ENCODE data around the gene SIRPA.

DNA sequence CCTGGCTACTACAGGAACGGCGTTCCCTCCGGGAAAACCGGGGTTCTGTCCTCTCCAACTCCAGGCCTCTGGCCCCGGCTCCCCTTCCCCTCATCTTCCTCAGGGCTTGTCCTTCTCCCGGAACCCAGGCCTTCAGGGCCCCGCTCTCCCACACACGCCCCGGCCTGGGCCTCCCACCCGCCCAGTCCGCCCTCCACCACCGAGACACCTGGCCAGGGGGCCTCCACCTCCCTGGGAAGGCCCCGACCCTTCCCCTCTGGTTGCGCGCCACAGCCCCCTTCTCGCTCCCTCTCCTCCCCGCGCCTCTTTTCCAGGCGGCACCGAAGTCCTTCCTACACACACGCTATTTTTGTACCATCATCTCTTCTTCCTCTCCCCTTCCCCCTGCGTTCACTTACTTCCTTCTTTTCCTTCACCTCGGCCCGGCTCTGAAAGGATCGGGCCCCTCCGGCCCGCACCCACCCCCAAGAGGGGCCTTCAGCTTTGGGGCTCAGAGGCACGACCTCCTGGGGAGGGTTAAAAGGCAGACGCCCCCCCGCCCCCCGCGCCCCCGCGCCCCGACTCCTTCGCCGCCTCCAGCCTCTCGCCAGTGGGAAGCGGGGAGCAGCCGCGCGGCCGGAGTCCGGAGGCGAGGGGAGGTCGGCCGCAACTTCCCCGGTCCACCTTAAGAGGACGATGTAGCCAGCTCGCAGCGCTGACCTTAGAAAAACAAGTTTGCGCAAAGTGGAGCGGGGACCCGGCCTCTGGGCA, 1.3 kb upstream of the SIRPA start:
- no peak for TF ChIP-seq POLR2A (IDR thresholded peaks at IDR 0.05)
- TF ChIP-seq, protein P1, sequence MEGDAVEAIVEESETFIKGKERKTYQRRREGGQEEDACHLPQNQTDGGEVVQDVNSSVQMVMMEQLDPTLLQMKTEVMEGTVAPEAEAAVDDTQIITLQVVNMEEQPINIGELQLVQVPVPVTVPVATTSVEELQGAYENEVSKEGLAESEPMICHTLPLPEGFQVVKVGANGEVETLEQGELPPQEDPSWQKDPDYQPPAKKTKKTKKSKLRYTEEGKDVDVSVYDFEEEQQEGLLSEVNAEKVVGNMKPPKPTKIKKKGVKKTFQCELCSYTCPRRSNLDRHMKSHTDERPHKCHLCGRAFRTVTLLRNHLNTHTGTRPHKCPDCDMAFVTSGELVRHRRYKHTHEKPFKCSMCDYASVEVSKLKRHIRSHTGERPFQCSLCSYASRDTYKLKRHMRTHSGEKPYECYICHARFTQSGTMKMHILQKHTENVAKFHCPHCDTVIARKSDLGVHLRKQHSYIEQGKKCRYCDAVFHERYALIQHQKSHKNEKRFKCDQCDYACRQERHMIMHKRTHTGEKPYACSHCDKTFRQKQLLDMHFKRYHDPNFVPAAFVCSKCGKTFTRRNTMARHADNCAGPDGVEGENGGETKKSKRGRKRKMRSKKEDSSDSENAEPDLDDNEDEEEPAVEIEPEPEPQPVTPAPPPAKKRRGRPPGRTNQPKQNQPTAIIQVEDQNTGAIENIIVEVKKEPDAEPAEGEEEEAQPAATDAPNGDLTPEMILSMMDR (IDR thresholded peaks at IDR 0.05): no peak
